OCI-LY7 (cell line): Measurements from ENCODE around the gene ZNF132. TPM values are rescaled to one million over a fixed set of nuclear protein-coding genes. Genes with fewer than 3 reads are reported as not detected.

ENCODE experiments used
- BruUV-seq: library from RNA; stranded (reverse); fragments of 400-500 nt; replicated peaks from 2 replicates; lab custom pipeline; 2021; lab: Mats Ljungman, UMichigan
- CTCF ChIA-PET: fragments of 300-600 bp; sonication (Branson Sonifier 250); formaldehyde crosslinking; loops from one replicate; lab custom pipeline; 2022; ENCODE audit warnings: antibody characterized with exemption; ENCODE audit not compliant: unreplicated experiment; lab: Charles Lee
- POLR2A ChIA-PET: fragments of 300-600 bp; sonication (Branson Sonifier 250); formaldehyde crosslinking; loops from one replicate; lab custom pipeline; 2022; ENCODE audit warnings: antibody characterized with exemption; lab: Charles Lee
- DNase-seq: peaks from one replicate; pipeline ENCODE4 v3.0.0-alpha.2; 2015; ENCODE audit warnings: low spot score
- H2AFZ ChIP-seq: fragments of 200-600 bp; sonication (generic), shearing (Covaris generic); 2 replicates; pipeline ENCODE4 v1.6.1; 2014; ENCODE audit warnings: mild to moderate bottlenecking, antibody characterized with exemption, low read length, moderate library complexity
- H3K27ac ChIP-seq: fragments of 200-600 bp; sonication (generic); 2 replicates; pipeline ENCODE4 v1.5.1; 2014; ENCODE audit warnings: mixed run types, low read depth, mild to moderate bottlenecking, moderate library complexity, low read length, inconsistent platforms; ENCODE audit not compliant: poor library complexity, severe bottlenecking
- H3K36me3 ChIP-seq: fragments of 200-600 bp; sonication (generic); 2 replicates; pipeline ENCODE4 v1.6.1; 2014; ENCODE audit warnings: mild to moderate bottlenecking, antibody characterized with exemption, low read length, moderate library complexity, mixed read lengths; ENCODE audit not compliant: insufficient read depth
- H3K4me1 ChIP-seq: fragments of 200-600 bp; sonication (generic); 2 replicates; pipeline ENCODE4 v1.5.1; 2014; ENCODE audit warnings: mild to moderate bottlenecking, low read length; ENCODE audit not compliant: insufficient read depth, poor library complexity, severe bottlenecking
- H3K4me2 ChIP-seq: fragments of 200-600 bp; sonication (generic); 2 replicates; pipeline ENCODE4 v1.6.1; 2014; ENCODE audit warnings: mild to moderate bottlenecking, low read length
- H3K4me3 ChIP-seq: fragments of 200-600 bp; sonication (generic); 2 replicates; pipeline ENCODE4 v1.5.1; 2014; ENCODE audit warnings: mild to moderate bottlenecking, low read depth, low read length; ENCODE audit not compliant: poor library complexity, severe bottlenecking
- H3K79me2 ChIP-seq: fragments of 200-600 bp; sonication (generic); 2 replicates; pipeline ENCODE4 v1.6.1; 2016; ENCODE audit warnings: low read depth, mild to moderate bottlenecking, low read length, moderate library complexity, mixed read lengths; ENCODE audit not compliant: insufficient read depth
- H3K9me2 ChIP-seq: fragments of 200-600 bp; sonication (generic); 2 replicates; pipeline ENCODE4 v1.6.1; 2016; ENCODE audit warnings: mild to moderate bottlenecking, low read length, mixed read lengths; ENCODE audit not compliant: insufficient read depth
- H3K9me3 ChIP-seq: fragments of 200-600 bp; sonication (generic); 2 replicates; pipeline ENCODE4 v1.6.1; 2014; ENCODE audit warnings: mild to moderate bottlenecking, mixed run types, low read length, mixed read lengths
- H4K20me1 ChIP-seq: fragments of 200-600 bp; sonication (generic); 2 replicates; pipeline ENCODE4 v1.6.1; 2014; ENCODE audit warnings: mild to moderate bottlenecking, antibody characterized with exemption, low read length, moderate library complexity, mixed read lengths; ENCODE audit not compliant: insufficient read depth
- EZH2phosphoT487 ChIP-seq: fragments of 200-600 bp; sonication (generic); IDR thresholded peaks from 2 replicates; pipeline ENCODE4 v1.6.1; 2018; ENCODE audit warnings: low read depth, borderline replicate concordance, mild to moderate bottlenecking, mixed run types, antibody characterized with exemption, low read length, moderate library complexity, mixed read lengths
- intact Hi-C: fragments of 100-400 bp; cut with micrococcal nuclease; formaldehyde crosslinking; loops from one replicate; pipeline ENCODE4 v1.10.0; 2022; ENCODE audit not compliant: unreplicated experiment
- total RNA-seq, 2 experiments: library from RNA; depleted of rRNA in 1 of 2; stranded (reverse); fragments of >200 nt in 1 of 2; shearing (Covaris generic) in 1 of 2; gene quantifications; 2 replicates each; pipeline ENCODE4 v1.2.3, GENCODE V29; 2014 to 2022
- TF ChIP-seq, protein P1 (sequence below): fragments of 200-600 bp; sonication (generic); conservative IDR thresholded peaks from 2 replicates; pipeline ENCODE4 v1.5.1; 2014; ENCODE audit warnings: mild to moderate bottlenecking, antibody characterized with exemption, low read length, moderate library complexity, mixed read lengths

The ZNF132 gene
- total RNA-seq, 2 experiments from 2014 or later = not detected

- ChIA-PET POLR2A (no interaction called here), CTCF (no interaction called here)
- no peaks in the 10 kb centered on the region for H3K9me2 ChIP-seq
- H3K9me3 ChIP-seq = no peaks in the 10 kb centered on the region
- H3K79me2 ChIP-seq = no peaks in the 10 kb centered on the region
- peaks cover 20% of the 10 kb centered on the region for H3K4me1 ChIP-seq
- BruUV-seq = no TSS peak
- H3K4me2 ChIP-seq = peak within 1 kb of the TSS; percentile 92
- H3K27ac ChIP-seq = peak within 1 kb of the TSS; percentile 77
- DNase-seq = peak; percentile 97
- intact Hi-C loops = loop anchor here (5.0 kb wide), 1 partner anchor 129 kb away; no protein-coding TSS in a partner anchor
- TF ChIP-seq, protein P1, sequence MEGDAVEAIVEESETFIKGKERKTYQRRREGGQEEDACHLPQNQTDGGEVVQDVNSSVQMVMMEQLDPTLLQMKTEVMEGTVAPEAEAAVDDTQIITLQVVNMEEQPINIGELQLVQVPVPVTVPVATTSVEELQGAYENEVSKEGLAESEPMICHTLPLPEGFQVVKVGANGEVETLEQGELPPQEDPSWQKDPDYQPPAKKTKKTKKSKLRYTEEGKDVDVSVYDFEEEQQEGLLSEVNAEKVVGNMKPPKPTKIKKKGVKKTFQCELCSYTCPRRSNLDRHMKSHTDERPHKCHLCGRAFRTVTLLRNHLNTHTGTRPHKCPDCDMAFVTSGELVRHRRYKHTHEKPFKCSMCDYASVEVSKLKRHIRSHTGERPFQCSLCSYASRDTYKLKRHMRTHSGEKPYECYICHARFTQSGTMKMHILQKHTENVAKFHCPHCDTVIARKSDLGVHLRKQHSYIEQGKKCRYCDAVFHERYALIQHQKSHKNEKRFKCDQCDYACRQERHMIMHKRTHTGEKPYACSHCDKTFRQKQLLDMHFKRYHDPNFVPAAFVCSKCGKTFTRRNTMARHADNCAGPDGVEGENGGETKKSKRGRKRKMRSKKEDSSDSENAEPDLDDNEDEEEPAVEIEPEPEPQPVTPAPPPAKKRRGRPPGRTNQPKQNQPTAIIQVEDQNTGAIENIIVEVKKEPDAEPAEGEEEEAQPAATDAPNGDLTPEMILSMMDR = peak; percentile 29; the same call in 1 of the 2 replicates
- no peak for TF ChIP-seq EZH2phosphoT487
- H4K20me1 ChIP-seq = no peaks in the 10 kb centered on the region
- peak within 1 kb of the TSS; percentile 48; the same call in 1 of the 2 replicates for H2AFZ ChIP-seq
- peak within 1 kb of the TSS; percentile 75 for H3K4me3 ChIP-seq
- H3K36me3 ChIP-seq = peaks cover 19% of the 10 kb centered on the region
These were observed 36.0 kb upstream of the ZNF132 start, which contains the start of gene ZNF446 for GRCh38 chr19:58475714-58476497. Gene ZNF446 (plus strand): TSS chr19:58476352. CDS start chr19:58477219, 867 bp downstream.

GRCh38 chr19:58474997-58475713 lies 35.2 kb upstream of the ZNF132 start:
- Histone ChIP-seq H3K79me2 (no peaks in the 10 kb centered on the region), H3K27ac (peak overlapping the region; percentile 77), H3K9me3 (no peaks in the 10 kb centered on the region), H3K4me1 (peaks cover 20% of the 10 kb centered on the region), H3K4me3 (peak overlapping the region; percentile 75), H4K20me1 (no peaks in the 10 kb centered on the region), H2AFZ (peak overlapping the region; percentile 28; the same call in 1 of the 2 replicates), H3K9me2 (no peaks in the 10 kb centered on the region), H3K36me3 (peaks cover 19% of the 10 kb centered on the region), H3K4me2 (peak overlapping the region; percentile 92)
- BruUV-seq = TSS peak; percentile 52
- no peak for TF ChIP-seq EZH2phosphoT487
- intact Hi-C loops = loop anchor here (5.0 kb wide), 1 partner anchor 128 kb away; no protein-coding TSS in a partner anchor
- DNase-seq = no peak
- ChIA-PET CTCF (no interaction called here), POLR2A (no interaction called here)

DNA sequence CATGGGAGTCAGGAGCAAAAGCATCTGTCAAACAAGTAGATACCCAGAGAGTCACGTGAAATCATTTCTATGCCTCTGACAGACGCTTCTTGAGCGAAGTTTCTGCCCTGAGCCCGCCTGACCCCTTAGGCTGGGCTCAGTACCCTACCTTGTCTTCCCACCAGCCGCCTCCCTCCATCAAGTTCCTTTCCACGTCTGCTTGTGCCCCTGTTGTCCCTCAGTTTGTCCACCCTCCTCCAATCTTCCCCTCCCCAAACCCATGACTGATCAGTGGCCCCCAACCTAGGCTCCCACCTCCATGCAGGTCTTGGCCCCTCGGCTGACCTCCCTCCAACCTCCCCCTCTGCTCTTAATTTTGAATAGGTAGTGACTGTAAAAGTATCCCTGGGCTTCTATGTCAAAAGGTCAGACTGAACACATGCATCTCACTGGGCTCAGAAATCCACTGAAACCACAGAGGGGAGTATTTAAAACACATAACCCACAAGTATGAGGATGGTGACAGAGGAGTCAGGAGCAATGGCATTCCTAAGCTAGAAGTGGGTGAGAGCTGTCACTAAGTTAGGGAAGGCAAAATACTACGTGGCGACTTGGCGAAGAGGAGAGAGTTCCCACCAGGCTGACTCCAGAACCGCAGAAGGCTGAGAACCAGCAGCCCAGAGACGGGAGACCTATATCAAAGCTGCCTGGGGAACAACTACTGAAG lies 34.5 kb upstream of the ZNF132 start:
- no peak for DNase-seq
- peaks cover 19% of the 10 kb centered on the region for H3K36me3 ChIP-seq
- H3K27ac ChIP-seq = no peak overlapping the region
- no peaks in the 10 kb centered on the region for H3K9me3 ChIP-seq
- ChIA-PET POLR2A (no interaction called here), CTCF (no interaction called here)
- intact Hi-C loops = no loop called here
- no TSS peak for BruUV-seq
- no peaks in the 10 kb centered on the region for H4K20me1 ChIP-seq
- peak overlapping the region; percentile 92 for H3K4me2 ChIP-seq
- TF ChIP-seq EZH2phosphoT487 = no peak
- TF ChIP-seq, protein P1 = no peak
- H3K79me2 ChIP-seq = no peaks in the 10 kb centered on the region
- no peaks in the 10 kb centered on the region for H3K9me2 ChIP-seq
- no peak overlapping the region for H3K4me3 ChIP-seq
- no peak overlapping the region for H2AFZ ChIP-seq
- H3K4me1 ChIP-seq = peaks cover 20% of the 10 kb centered on the region
